22Rv1 (cell line): ENCODE data around the gene MAD1L1.

Experiments used
- ZFX ChIP-seq: fragments of 450-650 bp; IDR thresholded peaks from 2 replicates; pipeline ENCODE4 v1.6.1; 2017; ENCODE audit warnings: antibody characterized with exemption, borderline replicate concordance
- TF ChIP-seq, protein P1 (sequence below): fragments of 450-650 bp; IDR thresholded peaks from 2 replicates; pipeline ENCODE4 v1.5.1; 2017; ENCODE audit warnings: mild to moderate bottlenecking

- TF ChIP-seq, protein P1, sequence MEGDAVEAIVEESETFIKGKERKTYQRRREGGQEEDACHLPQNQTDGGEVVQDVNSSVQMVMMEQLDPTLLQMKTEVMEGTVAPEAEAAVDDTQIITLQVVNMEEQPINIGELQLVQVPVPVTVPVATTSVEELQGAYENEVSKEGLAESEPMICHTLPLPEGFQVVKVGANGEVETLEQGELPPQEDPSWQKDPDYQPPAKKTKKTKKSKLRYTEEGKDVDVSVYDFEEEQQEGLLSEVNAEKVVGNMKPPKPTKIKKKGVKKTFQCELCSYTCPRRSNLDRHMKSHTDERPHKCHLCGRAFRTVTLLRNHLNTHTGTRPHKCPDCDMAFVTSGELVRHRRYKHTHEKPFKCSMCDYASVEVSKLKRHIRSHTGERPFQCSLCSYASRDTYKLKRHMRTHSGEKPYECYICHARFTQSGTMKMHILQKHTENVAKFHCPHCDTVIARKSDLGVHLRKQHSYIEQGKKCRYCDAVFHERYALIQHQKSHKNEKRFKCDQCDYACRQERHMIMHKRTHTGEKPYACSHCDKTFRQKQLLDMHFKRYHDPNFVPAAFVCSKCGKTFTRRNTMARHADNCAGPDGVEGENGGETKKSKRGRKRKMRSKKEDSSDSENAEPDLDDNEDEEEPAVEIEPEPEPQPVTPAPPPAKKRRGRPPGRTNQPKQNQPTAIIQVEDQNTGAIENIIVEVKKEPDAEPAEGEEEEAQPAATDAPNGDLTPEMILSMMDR: no peak
- no peak for TF ChIP-seq ZFX
Observed at GRCh38 chr7:2203766-2204300, 28.9 kb downstream of the MAD1L1 start.
